GM03348 (cell line): Measurements from ENCODE around the gene SYNPO.

Experiments used
- DNase-seq: peaks from one replicate; pipeline ENCODE4 v3.0.0; 2012; ENCODE audit warnings: low spot score

Gene SYNPO

GRCh38 chr5:150641824-150642566, 1.5 kb downstream of the SYNPO start:
- no peak for DNase-seq

GRCh38 chr5:150642567-150642927, 2.1 kb downstream of the SYNPO start:
- peak; percentile 91 for DNase-seq

- DNase-seq = no peak
Measured at GRCh38 chr5:150642991-150643710, 2.7 kb downstream of the SYNPO start.

GRCh38 chr5:150644058-150644457, 3.6 kb downstream of the SYNPO start:
- no peak for DNase-seq

- DNase-seq = no peak
Measured at GRCh38 chr5:150644514-150644913, 4.1 kb downstream of the SYNPO start.

- peak; percentile 84 for DNase-seq
Measured at GRCh38 chr5:150645070-150645700, 4.7 kb downstream of the SYNPO start.

- no peak for DNase-seq
Measured at GRCh38 chr5:150647275-150648251, 7.1 kb downstream of the SYNPO start.

GRCh38 chr5:150648294-150649107, 8.0 kb downstream of the SYNPO start:
- no peak for DNase-seq

GRCh38 chr5:150649108-150650020, 8.9 kb downstream of the SYNPO start:
- DNase-seq = no peak

- no peak for DNase-seq
Measured at GRCh38 chr5:150650021-150651006, 9.9 kb downstream of the SYNPO start.

- no peak for DNase-seq
Measured at GRCh38 chr5:150651382-150651781, 10.9 kb downstream of the SYNPO start.

- no peak for DNase-seq
Measured at GRCh38 chr5:150651924-150652671, 11.6 kb downstream of the SYNPO start.

GRCh38 chr5:150653145-150653761, 12.8 kb downstream of the SYNPO start:
- DNase-seq = peak; percentile 52

- DNase-seq = no peak
Measured at GRCh38 chr5:150653762-150654556, 13.5 kb downstream of the SYNPO start.

GRCh38 chr5:150655221-150655620, 14.8 kb downstream of the SYNPO start:
- DNase-seq = no peak
